Measurements from ENCODE around the gene GBF1. TPM values are rescaled to one million over a fixed set of nuclear protein-coding genes. Genes with fewer than 3 reads are reported as not detected.
A peak's percentile ranks its signal among the peaks of the same experiment; 100 is the strongest.

Gene GBF1
- total RNA-seq, 2 donors from 2014 or later: 28.5 to 38.9 TPM

GRCh38 chr10:102408728-102409603 is 163.6 kb downstream of the GBF1 start:
- Mint-ChIP-seq H3K36me3 (ENCODE audit: low read depth) (peaks cover 18% of the 10 kb centered on the region), H3K4me3 (peak overlapping the region; percentile 85), H3K4me1 (peaks cover 19% of the 10 kb centered on the region), H3K27ac (peak overlapping the region; percentile 76), H3K9me3 (no peaks in the 10 kb centered on the region), H3K27me3 (peaks cover 18% of the 10 kb centered on the region)
- ATAC-seq (replicated peaks): peak; percentile 75

GRCh38 chr10:102409604-102410428 is 164.5 kb downstream of the GBF1 start:
- Mint-ChIP-seq H3K27me3 (peaks cover 21% of the 10 kb centered on the region), H3K4me3 (peak overlapping the region; percentile 85), H3K27ac (peak overlapping the region; percentile 76), H3K9me3 (no peaks in the 10 kb centered on the region), H3K4me1 (peaks cover 19% of the 10 kb centered on the region), H3K36me3 (ENCODE audit: low read depth) (peaks cover 12% of the 10 kb centered on the region)
- ATAC-seq (replicated peaks): peak; percentile 1

- H3K27ac Mint-ChIP-seq: peak overlapping the region; percentile 76
- peaks cover 19% of the 10 kb centered on the region for H3K4me1 Mint-ChIP-seq
- H3K27me3 Mint-ChIP-seq: peaks cover 22% of the 10 kb centered on the region
- peak overlapping the region; percentile 85 for H3K4me3 Mint-ChIP-seq
- ATAC-seq (replicated peaks): peak; percentile 42
- no peaks in the 10 kb centered on the region for H3K9me3 Mint-ChIP-seq
- H3K36me3 Mint-ChIP-seq (ENCODE audit: low read depth): peaks cover 10% of the 10 kb centered on the region
Measured at GRCh38 chr10:102410429-102411073, 165.2 kb downstream of the GBF1 start.

- H3K27ac Mint-ChIP-seq: peak overlapping the region; percentile 37
- no peak for ATAC-seq (replicated peaks)
- H3K36me3 Mint-ChIP-seq (ENCODE audit: low read depth): peaks cover 5% of the 10 kb centered on the region
- peaks cover 19% of the 10 kb centered on the region for H3K4me1 Mint-ChIP-seq
- peaks cover 28% of the 10 kb centered on the region for H3K27me3 Mint-ChIP-seq
- H3K9me3 Mint-ChIP-seq: no peaks in the 10 kb centered on the region
- peak overlapping the region; percentile 85 for H3K4me3 Mint-ChIP-seq
Measured at GRCh38 chr10:102411341-102412255, 166.3 kb downstream of the GBF1 start.

GRCh38 chr10:102412293-102412692 is 167.0 kb downstream of the GBF1 start:
- Mint-ChIP-seq H3K36me3 (ENCODE audit: low read depth) (peaks cover 5% of the 10 kb centered on the region), H3K9me3 (no peaks in the 10 kb centered on the region), H3K27me3 (peaks cover 33% of the 10 kb centered on the region), H3K27ac (no peak overlapping the region), H3K4me1 (peaks cover 19% of the 10 kb centered on the region), H3K4me3 (no peak overlapping the region)
- no peak for ATAC-seq (replicated peaks)

GRCh38 chr10:102413053-102413705 is 167.8 kb downstream of the GBF1 start:
- peak; percentile 31 for ATAC-seq (replicated peaks)

GRCh38 chr10:102413806-102414561 is 168.7 kb downstream of the GBF1 start:
- Mint-ChIP-seq H3K4me1 (peaks cover 13% of the 10 kb centered on the region), H3K36me3 (ENCODE audit: low read depth) (no peaks in the 10 kb centered on the region), H3K9me3 (no peaks in the 10 kb centered on the region), H3K27ac (no peak overlapping the region), H3K27me3 (peaks cover 34% of the 10 kb centered on the region), H3K4me3 (no peak overlapping the region)
- no peak for ATAC-seq (replicated peaks)

More at GRCh38 chr10:102413053-102413705, 167.8 kb downstream of the GBF1 start:
- Mint-ChIP-seq H3K9me3 (no peaks in the 10 kb centered on the region), H3K4me3 (no peak overlapping the region), H3K4me1 (peaks cover 16% of the 10 kb centered on the region), H3K27me3 (peaks cover 37% of the 10 kb centered on the region), H3K36me3 (ENCODE audit: low read depth) (peaks cover 2% of the 10 kb centered on the region), H3K27ac (peak overlapping the region; percentile 19)

- Mint-ChIP-seq H3K4me1 (peaks cover 12% of the 10 kb centered on the region), H3K36me3 (ENCODE audit: low read depth) (no peaks in the 10 kb centered on the region), H3K4me3 (no peak overlapping the region), H3K9me3 (no peaks in the 10 kb centered on the region), H3K27ac (no peak overlapping the region), H3K27me3 (peaks cover 31% of the 10 kb centered on the region)
- ATAC-seq (replicated peaks): no peak
Measured at GRCh38 chr10:102414749-102415148, 169.4 kb downstream of the GBF1 start.

- Mint-ChIP-seq H3K27me3 (peaks cover 24% of the 10 kb centered on the region), H3K4me3 (no peak overlapping the region), H3K4me1 (peaks cover 6% of the 10 kb centered on the region), H3K27ac (no peak overlapping the region), H3K9me3 (no peaks in the 10 kb centered on the region), H3K36me3 (ENCODE audit: low read depth) (peaks cover 7% of the 10 kb centered on the region)
- no peak for ATAC-seq (replicated peaks)
Measured at GRCh38 chr10:102416283-102416682, 171.0 kb downstream of the GBF1 start.

- no peak overlapping the region for H3K27ac Mint-ChIP-seq
- ATAC-seq (replicated peaks): no peak
Measured at GRCh38 chr10:102416695-102417094, 171.4 kb downstream of the GBF1 start.

GRCh38 chr10:102418622-102419268 is 173.4 kb downstream of the GBF1 start, which contains the start of gene PSD:
Gene PSD, minus strand, starts transcription at chr10:102418785. Its CDS starts 1,747 bp downstream, at chr10:102417038.
- H3K4me1 Mint-ChIP-seq: peaks cover 5% of the 10 kb centered on the region
- H3K36me3 Mint-ChIP-seq (ENCODE audit: low read depth): peaks cover 15% of the 10 kb centered on the region
- peaks cover 22% of the 10 kb centered on the region for H3K27me3 Mint-ChIP-seq
- peak within 1 kb of the TSS; percentile 99 for H3K4me3 Mint-ChIP-seq
- no peak for ATAC-seq (replicated peaks)
- no peaks in the 10 kb centered on the region for H3K9me3 Mint-ChIP-seq
- peak within 1 kb of the TSS; percentile 58 for H3K27ac Mint-ChIP-seq

More at GRCh38 chr10:102416695-102417094, 171.4 kb downstream of the GBF1 start:
- peaks cover 5% of the 10 kb centered on the region for H3K4me1 Mint-ChIP-seq
- no peaks in the 10 kb centered on the region for H3K9me3 Mint-ChIP-seq
- H3K36me3 Mint-ChIP-seq (ENCODE audit: low read depth): peaks cover 7% of the 10 kb centered on the region
- peaks cover 22% of the 10 kb centered on the region for H3K27me3 Mint-ChIP-seq
- H3K4me3 Mint-ChIP-seq: no peak overlapping the region

Measured in activated T-helper 17 cell treated with anti-CD3 and anti-CD28 coated beads, Interleukin-2, amount 50 U/mL, for 72 hours (primary cell).